Activated CD4-positive, CD25-positive, alpha-beta regulatory T cell treated with anti-CD3 and anti-CD28 coated beads, Interleukin-2, amount 50 U/mL, for 24 hours (primary cell): ENCODE measurements around the gene ERC1.
"Not testable (repeated sequence)": the region's sequence is repeated elsewhere in the genome, so short reads cannot be mapped to it uniquely, and the experiment has no call there.

Source experiments
- ATAC-seq, 2 donors: fragments of 150-1000 bp; cut with Tn5 transposase; one replicate each; pipeline ENCODE4 v1.10.0; 2021; ENCODE audit warnings: mild to moderate bottlenecking in 1 of 2, moderate library complexity in 1 of 2

The ERC1 gene

DNA sequence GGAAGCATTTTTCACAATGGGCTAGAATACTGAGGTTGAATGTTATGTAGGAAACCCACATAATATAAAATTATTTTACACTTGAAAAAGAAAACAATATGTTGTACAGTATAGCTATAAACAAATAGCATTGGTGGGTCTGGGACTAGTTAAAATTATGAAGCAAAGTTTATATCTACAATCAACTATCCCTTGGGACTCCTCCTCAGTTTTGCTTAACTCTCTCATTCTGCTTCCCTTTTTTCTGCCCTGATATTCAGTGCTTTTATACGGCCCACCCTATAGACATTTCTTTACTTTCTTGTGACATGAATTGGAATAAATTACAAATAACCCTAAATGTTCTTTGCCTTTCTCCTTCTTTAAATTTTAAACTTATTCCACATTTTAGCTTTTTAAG, 302.9 kb downstream of the ERC1 start:
- ATAC-seq = no peak

- ATAC-seq = no peak
Observed at GRCh38 chr12:1297206-1297605, 306.2 kb downstream of the ERC1 start.

DNA sequence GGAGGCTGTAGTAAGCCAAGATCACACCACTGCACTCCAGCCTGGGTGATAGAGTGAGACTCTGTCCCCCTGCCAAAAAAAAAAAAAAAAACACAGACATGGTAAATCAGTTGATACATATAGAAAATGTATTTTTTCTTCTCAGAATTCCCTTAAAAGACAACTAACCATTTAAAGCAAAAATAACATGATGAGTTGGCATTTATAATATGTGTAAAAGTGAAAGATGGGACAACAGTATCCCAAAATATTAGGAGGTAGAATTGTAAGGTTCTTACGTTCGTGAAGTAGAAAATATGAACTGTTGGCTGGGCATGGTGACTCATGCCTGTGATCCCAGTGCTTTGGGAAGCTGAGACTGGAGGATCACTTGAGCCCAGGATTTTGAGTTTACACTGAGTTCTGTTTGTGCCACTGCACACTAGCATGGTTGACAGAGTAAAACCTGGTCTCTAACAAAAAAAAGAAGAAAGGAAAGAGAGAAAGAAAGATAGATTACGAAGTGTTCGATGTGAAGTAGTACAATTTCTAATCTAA, 306.7 kb downstream of the ERC1 start:
- no peak for ATAC-seq

GRCh38 chr12:1300460-1300859, 309.4 kb downstream of the ERC1 start:
- no peak for ATAC-seq

DNA sequence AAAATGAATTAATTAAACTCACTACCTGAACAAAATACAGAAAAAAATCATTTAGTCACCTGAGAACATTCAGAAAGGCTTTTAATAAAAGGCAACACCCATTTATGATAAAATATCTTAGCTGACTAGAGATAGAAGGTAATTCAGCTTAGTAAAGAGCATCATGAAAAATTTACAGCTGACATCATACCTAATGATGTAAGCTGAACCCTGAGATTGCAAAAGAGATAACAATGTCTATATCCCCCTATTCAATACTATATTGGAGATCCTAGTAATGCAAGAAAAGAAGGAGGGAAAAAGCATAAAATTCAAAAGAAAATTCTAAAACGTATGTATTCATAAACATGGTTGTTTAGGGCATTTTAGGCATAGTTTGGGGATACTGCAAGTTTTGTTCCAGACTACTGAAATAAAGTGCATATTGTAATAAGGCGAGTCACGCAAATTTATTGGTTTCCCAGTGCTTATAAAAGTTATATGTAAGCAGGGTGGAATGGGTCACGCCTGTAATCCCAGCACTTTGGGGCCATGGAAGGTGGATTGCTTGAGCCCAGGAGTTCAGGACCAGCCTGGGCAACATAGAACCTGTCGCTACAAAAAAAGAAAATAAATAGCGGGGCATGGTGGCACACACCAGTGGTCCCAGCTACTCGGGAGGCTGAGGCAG, 311.3 kb downstream of the ERC1 start:
- ATAC-seq = no peak

- ATAC-seq = no peak
Observed at GRCh38 chr12:1305063-1305434, 314.0 kb downstream of the ERC1 start.

DNA sequence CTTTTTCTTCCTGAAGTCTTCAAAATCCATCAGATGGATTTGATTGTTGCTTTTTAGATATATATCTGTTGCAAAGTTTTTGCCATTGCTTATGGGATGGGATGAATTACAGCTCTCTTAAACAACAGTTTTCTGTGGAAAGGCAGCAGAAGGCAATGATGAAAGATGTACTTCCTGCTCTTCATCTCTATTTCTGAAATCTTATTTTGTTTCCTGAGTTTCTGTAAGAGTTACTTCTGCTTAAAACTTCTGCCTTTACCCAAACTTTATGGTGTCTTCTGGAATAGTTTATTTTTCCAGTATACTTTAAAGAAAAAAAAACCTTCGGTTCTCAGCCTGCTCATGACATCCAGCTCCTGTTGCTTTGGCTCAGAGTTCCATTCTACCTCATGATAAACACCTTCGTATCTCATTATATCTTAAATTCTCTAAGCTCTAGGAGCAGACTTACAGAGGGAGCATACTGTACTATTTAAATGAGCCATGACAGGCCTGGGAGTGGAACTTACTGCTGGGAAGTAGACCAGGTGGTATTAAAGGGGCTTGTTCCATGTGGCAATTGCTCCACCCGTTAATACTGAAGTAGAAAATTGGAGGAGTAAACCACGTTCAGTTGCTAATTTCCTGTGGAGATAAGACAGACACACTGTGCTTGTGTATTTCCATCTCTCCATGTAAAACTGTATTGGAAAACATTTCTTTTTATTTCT, 314.9 kb downstream of the ERC1 start:
- no peak for ATAC-seq

GRCh38 chr12:1306817-1307216, 315.8 kb downstream of the ERC1 start:
- ATAC-seq = no peak

- no peak for ATAC-seq
Observed at GRCh38 chr12:1307796-1308195, 316.8 kb downstream of the ERC1 start.

DNA sequence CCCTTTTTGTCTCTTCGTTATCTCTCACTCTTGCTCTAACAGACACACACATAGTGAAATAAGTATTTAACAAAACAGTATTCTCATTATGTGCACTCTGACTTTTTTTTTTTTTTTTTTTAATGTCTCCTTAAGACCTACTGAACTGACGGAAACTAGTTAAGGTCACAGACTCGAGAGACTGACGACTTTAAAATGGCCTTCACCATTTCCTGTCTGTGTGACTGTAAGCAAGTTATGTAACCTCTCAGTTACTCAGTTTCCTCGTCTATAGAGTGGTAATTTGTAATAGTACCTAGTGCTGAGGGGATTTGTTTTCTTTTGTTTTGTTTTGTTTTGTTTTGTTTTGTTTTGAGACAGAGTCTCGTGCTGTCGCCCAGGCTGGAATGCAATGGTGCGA, 318.6 kb downstream of the ERC1 start:
- peak; percentile 60 to 73 for ATAC-seq

DNA sequence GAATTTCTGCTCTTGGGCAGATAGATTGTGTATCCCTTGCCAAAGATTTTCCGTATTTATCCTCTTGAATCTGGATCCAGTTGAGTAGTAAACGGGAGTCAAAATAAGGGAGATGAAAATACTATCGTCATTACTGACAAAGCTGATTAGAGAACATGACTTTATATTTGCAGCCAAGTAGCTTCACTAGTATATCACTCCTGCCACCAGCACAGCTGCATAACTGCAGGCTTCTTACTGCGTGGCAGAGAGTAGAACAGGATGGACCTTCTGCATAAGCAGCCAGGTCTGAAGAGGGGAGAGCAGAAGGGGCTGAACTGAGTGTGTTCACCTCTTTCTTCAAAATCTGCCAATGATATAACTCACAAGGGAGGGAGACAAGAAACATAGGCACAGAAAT, 319.6 kb downstream of the ERC1 start:
- ATAC-seq = no peak

DNA sequence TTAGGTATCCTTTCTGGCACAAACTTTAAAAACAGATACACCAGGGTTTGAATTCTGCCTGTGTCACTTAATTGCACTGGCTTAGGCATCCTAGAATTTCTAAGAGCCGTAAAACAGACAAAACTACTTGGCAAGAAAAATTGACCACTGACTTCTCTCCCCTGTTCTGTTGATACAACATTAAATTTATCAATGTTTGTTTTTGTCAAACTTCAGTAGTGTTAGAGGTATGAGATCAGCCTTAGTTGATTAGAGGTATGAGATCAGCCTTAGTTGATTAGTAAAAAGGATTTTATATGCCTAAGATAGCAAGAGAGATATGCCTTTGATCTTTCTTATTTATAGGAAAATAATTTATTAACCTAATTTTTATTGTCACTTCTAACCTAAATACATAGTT, 320.1 kb downstream of the ERC1 start:
- no peak for ATAC-seq

DNA sequence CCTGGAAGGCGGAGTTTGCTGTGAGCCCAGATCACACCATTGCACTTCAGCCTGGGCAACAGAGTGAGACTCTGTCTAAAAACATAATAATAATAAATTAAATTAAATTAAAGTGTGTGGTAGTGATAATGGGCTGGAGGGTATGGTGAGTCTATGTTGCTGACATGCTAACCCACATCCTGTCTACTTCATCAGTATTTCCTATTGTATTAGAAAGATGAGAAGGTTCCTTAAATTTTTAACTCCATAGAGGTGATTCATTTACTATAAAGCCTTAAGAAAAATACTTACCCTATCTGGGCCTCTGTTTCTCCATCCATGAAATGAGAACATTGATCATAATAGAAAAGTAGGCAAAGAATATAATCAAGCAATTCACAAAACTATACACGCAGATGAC, 322.9 kb downstream of the ERC1 start:
- no peak for ATAC-seq

GRCh38 chr12:1314523-1314922, 323.5 kb downstream of the ERC1 start:
- no peak for ATAC-seq

GRCh38 chr12:1316991-1317390, 326.0 kb downstream of the ERC1 start:
- ATAC-seq = not testable (repeated sequence)

DNA sequence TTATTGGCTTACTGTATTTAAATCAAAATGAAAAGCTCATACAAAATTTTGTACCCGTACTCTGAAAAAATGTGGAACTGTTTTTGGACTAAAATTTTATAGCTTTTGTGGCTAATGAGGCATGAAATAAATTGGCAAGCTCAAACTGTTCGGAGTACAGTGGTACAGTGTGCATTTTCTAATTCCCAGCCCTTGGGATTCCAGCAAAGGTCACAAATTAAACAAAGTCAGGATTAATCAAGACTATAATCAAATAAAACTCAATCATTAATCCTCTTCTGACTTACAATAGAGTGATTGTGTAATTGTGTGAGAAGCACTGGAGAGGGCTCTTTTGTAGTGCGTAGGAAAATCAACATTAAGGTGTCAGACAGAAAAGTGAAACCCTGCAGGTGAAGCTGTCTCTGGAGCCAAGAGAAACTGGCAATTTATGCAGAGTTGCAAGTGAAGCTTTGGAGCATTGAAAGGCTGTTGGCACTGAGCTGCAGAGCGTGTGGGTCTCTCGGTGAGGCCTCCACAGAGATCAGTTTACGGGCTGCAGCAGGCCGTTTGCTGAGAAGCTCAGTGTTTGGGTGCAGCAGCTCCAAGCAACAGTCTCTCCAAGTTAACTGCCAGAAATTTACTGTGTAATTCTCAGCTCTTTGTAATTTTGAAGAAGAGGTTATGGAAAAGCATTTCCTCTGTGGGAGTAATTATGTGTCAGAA, 327.5 kb downstream of the ERC1 start:
- no peak for ATAC-seq

DNA sequence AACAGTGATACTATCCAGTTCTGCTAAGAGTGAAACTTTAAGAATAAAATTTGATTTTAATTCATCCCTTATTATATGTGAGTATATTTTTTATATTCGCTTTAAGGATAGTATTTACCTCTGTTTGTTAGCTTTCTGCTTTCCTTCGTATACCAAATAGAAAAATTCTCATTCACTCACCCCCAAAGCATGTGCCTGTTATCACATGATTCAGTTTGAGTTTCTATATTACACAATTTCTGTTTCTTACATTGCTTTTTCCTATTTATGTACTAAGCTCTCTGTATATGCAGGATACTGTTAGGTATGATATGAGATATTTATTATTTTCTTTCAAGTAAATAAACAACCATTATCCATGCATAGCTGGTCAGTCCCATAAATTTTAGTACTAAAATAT, 328.2 kb downstream of the ERC1 start:
- no peak for ATAC-seq

- no peak for ATAC-seq
Observed at GRCh38 chr12:1320021-1320420, 329.0 kb downstream of the ERC1 start.

DNA sequence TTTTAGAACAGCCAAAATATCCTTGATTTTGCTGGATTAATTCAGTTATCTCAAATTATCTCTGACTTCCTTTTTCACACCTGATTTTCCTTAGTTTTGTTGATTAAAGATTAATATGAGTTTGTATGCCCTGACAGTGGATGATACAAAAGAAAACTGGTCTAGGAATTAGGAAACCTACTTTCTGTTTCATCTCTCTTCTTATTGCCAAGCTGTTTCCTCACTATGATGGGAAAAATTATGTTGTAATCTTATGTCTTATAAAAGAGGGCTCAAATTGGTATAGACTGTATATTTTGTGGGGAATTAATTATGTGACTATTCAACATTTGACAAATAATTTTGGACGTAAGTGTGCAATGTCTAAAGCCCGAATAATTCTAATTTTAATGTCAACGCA, 331.8 kb downstream of the ERC1 start:
- no peak for ATAC-seq

- ATAC-seq = no peak
Observed at GRCh38 chr12:1324099-1324498, 333.1 kb downstream of the ERC1 start.

GRCh38 chr12:1324910-1325309, 333.9 kb downstream of the ERC1 start:
- ATAC-seq = no peak

GRCh38 chr12:1325666-1326065, 334.6 kb downstream of the ERC1 start:
- ATAC-seq = peak; percentile 46 to 75

DNA sequence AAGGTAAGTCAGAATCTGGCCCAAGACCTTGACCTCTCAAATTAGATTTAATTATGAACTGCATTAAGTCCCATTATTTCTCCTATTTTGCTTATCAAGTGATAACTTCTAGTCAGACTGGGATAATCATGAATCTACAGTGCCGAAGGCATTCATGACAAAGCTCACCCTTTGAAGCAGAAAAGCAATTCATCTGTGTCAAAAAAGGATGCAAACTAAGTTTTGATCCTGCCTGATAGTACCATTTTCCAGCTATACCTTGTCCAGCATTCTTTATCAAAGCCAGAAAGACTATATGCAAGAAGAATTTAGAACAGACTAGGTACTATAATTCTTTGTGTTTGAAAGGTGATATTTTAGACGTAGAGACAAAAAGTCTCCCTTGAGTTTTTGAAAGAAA, 335.2 kb downstream of the ERC1 start:
- ATAC-seq = no peak

- ATAC-seq = no peak
Observed at GRCh38 chr12:1328391-1328790, 337.4 kb downstream of the ERC1 start.
